Measurements from ENCODE around the gene MRPL19.

- TF ChIP-seq CTCF (IDR thresholded peaks at IDR 0.05; ENCODE audit: low read depth, low read length) (no peak), MAX (IDR thresholded peaks at IDR 0.05; ENCODE audit: low read depth, low read length) (no peak), MYC (IDR thresholded peaks at IDR 0.05; ENCODE audit: low read depth, low read length) (no peak), POLR2A (IDR thresholded peaks at IDR 0.05; ENCODE audit: extremely low read depth, insufficient read length) (no peak)
Measured at GRCh38 chr2:75604484-75604883, 42.1 kb upstream of the MRPL19 start.

Data from NB4 (cell line).